Lower lobe of right lung (tissue), 2 donors: ENCODE data around the gene KCNQ4. TPM values are rescaled to one million over a fixed set of nuclear protein-coding genes. Genes with fewer than 3 reads are reported as not detected.
A peak's percentile ranks its signal among the peaks of the same experiment; 100 is the strongest.

Experiments
- ATAC-seq, 2 donors: fragments of 200-7000 bp; cut with Tn5 transposase; one replicate each; pipeline ENCODE4 v1.9.1; 2020 to 2022; ENCODE audit warnings: mild to moderate bottlenecking in 2 of 2, moderate library complexity in 2 of 2
- DNase-seq: peaks from one replicate; pipeline ENCODE4 v3.0.0-alpha.2; 2020
- H3K27ac ChIP-seq: fragments of 200-600 bp; one replicate; pipeline ENCODE4 v1.8.0; 2022
- H3K27me3 ChIP-seq: fragments of 200-600 bp; one replicate; pipeline ENCODE4 v1.8.0; 2022; ENCODE audit warnings: low read depth
- H3K36me3 ChIP-seq: fragments of 200-600 bp; one replicate; pipeline ENCODE4 v1.8.0; 2022; ENCODE audit warnings: mild to moderate bottlenecking
- H3K4me1 ChIP-seq: fragments of 200-600 bp; one replicate; pipeline ENCODE4 v1.8.0; 2022
- H3K4me3 ChIP-seq: fragments of 200-600 bp; one replicate; pipeline ENCODE4 v1.8.0; 2022; ENCODE audit warnings: mild to moderate bottlenecking
- H3K9me3 ChIP-seq: fragments of 200-600 bp; one replicate; pipeline ENCODE4 v1.8.0; 2022
- intact Hi-C: fragments of 100-400 bp; cut with DNase I; formaldehyde crosslinking; loops from one replicate; pipeline ENCODE4 v1.11.0; 2022
- total RNA-seq: library from RNA; stranded (reverse); fragmentation: NEBNext Ultra II Directional; extraction: Animal tissue kit (Norgen Biotek cat#: 25700); gene quantifications from one replicate; pipeline ENCODE4 v1.2.1, GENCODE V29; 2021
- TF ChIP-seq, protein P1 (sequence below): fragments of 200-600 bp; IDR thresholded peaks from one replicate; pipeline ENCODE4 v1.8.0; 2022; ENCODE audit warnings: antibody characterized with exemption, mild to moderate bottlenecking
- donor health status: DM: no; HTN: yes; CAD: no; lungs with severe emphysema.

The KCNQ4 gene
- total RNA-seq, 1 donor from 2014 or later: 0.89 TPM

DNA sequence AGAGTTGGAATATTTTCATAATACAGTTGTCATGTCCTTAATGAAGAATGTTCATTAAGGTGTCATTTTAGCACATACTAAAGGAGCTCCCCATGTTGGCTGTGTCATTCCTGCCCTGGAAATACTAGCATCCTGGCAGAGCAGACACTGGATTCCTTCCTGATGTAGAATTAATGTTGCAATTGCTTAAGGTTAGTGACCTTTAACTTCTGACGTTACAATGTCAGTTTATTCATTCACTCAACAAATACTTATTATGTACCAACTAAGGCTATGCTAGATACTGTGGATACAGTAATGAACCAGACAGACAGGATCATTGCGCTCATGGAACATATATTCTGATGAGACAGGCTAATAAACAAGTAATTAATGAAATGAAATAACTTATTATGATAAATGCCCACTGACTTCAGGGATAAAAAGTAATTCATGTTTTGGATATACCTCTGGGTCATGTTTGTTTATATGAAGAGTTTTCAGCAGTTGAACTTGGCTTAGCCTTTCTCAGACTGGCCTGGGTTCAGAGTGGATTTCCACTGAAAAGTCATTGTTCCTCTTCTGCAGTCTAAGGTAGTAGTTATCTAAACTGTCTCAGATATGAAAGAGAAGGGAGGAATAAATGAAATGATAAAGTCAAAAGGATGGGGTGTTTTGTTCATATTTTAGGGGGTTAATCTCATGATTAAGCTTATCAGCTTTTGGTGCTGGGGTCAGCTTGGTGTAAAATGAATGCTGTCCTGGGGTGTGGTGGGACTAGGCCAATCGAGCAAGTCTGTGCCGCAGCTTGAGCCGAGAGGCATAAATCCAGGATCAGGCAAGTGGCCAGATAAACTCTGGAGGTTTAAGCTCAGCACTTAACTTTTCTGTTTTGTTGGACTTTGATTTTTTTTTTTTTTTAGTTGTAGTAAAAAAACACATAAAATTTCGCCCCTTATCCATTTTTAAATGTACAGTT lies 43.3 kb upstream of the KCNQ4 start:
- no peak for DNase-seq
- intact Hi-C loops: no loop called here
- no peak overlapping the region for H3K4me3 ChIP-seq
- no peak for ATAC-seq
- H3K4me1 ChIP-seq: peaks cover 34% of the 10 kb centered on the region
- no peaks in the 10 kb centered on the region for H3K27me3 ChIP-seq
- peaks cover 48% of the 10 kb centered on the region for H3K36me3 ChIP-seq
- no peak overlapping the region for H3K27ac ChIP-seq
- H3K9me3 ChIP-seq: no peaks in the 10 kb centered on the region
- TF ChIP-seq, protein P1, sequence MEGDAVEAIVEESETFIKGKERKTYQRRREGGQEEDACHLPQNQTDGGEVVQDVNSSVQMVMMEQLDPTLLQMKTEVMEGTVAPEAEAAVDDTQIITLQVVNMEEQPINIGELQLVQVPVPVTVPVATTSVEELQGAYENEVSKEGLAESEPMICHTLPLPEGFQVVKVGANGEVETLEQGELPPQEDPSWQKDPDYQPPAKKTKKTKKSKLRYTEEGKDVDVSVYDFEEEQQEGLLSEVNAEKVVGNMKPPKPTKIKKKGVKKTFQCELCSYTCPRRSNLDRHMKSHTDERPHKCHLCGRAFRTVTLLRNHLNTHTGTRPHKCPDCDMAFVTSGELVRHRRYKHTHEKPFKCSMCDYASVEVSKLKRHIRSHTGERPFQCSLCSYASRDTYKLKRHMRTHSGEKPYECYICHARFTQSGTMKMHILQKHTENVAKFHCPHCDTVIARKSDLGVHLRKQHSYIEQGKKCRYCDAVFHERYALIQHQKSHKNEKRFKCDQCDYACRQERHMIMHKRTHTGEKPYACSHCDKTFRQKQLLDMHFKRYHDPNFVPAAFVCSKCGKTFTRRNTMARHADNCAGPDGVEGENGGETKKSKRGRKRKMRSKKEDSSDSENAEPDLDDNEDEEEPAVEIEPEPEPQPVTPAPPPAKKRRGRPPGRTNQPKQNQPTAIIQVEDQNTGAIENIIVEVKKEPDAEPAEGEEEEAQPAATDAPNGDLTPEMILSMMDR: no peak

DNA sequence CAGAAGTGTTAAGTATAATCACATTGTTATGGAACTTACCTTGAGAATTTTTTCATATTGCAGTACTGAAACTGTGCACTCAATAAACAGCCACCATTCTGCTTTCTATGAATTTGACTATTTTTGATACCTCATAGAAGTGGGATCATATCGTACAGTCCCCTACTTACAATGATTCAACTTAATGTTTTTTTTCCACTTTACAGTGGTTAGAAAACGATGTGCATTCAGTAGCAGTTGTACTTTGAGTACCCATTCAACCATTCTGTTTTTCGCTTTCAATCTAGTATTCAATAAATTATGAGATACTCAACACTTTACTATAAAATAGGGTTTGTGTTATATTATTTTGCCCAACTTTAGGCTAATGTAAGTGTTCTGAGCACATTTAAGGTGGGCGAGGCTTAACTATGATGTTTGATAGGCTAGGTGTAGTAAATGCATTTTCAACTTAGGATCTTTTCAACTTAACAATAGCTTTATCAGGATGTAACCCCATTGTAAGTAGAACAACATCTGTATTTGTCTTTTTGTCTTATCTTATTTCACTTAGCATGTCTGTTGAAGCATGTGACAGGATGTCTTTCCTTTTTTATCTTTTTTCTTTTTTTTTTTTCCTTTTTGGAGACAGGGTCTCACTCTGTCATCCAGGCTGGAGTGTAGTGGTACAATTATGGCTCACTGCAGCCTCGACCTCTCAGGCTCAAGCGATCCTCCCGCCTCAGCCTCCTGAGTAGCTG lies 42.4 kb upstream of the KCNQ4 start:
- intact Hi-C loops: no loop called here
- peaks cover 32% of the 10 kb centered on the region for H3K4me1 ChIP-seq
- no peak overlapping the region for H3K27ac ChIP-seq
- TF ChIP-seq, protein P1: no peak
- DNase-seq: no peak
- no peak overlapping the region for H3K4me3 ChIP-seq
- no peaks in the 10 kb centered on the region for H3K9me3 ChIP-seq
- H3K36me3 ChIP-seq: peaks cover 48% of the 10 kb centered on the region
- ATAC-seq: no peak
- H3K27me3 ChIP-seq: no peaks in the 10 kb centered on the region

DNA sequence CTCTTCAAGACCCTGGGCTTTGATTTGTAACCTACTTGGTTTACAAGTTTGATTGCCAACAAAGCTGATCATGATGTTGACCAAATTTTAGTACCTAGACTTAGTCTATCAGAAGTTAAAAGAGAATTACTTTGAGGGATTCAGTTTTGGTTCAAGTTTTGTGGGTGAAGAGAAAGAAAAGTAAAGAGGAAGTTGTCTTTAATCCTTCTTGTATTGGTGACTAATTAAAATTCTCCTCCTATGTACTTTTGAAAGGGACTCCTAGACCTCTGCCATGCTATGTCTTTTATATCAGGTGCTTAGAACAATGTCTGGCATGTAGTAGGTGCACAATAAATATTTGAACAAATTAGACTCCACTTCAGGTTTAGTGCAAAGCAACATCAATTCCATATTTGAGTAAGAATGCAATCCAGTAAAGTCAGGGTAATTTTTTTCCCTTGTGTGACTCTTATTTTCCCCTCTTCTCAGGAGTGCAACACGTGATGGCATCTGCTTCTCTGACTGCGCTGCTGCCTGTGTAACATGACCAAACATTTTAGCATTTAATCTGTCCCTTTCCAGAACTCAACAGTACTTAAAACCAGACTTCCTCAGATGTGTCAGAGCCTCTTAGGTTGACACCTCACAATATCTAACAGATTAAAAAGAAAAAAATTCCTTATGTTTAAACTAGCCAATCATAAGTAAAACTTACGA lies 41.1 kb upstream of the KCNQ4 start:
- intact Hi-C loops: no loop called here
- Histone ChIP-seq H3K36me3 (peaks cover 59% of the 10 kb centered on the region), H3K9me3 (no peaks in the 10 kb centered on the region), H3K27me3 (no peaks in the 10 kb centered on the region), H3K4me1 (peaks cover 30% of the 10 kb centered on the region), H3K4me3 (no peak overlapping the region), H3K27ac (peak overlapping the region; percentile 25)
- TF ChIP-seq, protein P1: no peak
- ATAC-seq (peak; percentile 72 to 88), DNase-seq (no peak)

DNA sequence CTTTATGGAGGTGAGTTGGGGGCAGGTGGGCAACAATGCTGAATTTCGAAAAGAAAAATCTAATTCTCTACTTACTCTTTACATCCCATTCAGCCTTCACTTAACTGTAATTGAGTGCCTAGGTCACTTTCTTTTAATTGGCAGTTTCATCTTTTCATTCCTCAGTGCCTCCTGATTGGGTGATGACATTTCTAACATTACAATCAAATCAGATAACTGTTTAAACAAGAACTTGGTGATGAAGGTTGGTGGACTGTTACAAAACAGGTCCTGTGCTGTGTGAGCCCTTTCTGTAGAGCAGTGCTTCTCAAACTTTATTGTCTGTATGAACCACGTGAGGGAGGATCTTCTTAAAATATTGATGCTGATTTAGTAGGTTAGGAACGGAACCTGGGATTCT lies 40.1 kb upstream of the KCNQ4 start:
- ATAC-seq (no peak), DNase-seq (no peak)
- H3K4me3 ChIP-seq: no peak overlapping the region
- H3K36me3 ChIP-seq: peaks cover 69% of the 10 kb centered on the region
- H3K27ac ChIP-seq: no peak overlapping the region
- no peaks in the 10 kb centered on the region for H3K9me3 ChIP-seq
- H3K27me3 ChIP-seq: no peaks in the 10 kb centered on the region
- TF ChIP-seq, protein P1: no peak
- H3K4me1 ChIP-seq: peaks cover 30% of the 10 kb centered on the region
- intact Hi-C loops: no loop called here

DNA sequence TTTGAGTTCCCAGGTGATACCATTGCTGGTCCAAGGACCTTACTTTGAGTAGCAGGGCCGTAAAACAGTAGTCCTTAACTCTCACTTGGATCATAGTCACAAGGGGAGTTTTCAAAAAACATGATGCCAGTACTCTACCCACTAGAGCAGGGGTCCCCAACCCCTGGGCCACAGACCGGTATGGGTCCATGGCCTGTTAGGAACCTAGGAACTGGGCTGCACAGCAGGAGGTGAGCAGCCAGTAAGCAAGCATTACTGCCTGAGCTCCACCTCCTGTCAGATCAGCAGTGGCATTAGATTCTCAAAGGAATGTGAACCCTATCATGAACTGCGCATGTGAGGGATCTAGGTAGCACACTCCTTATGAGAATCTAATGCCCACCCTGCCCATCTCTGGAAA lies 39.7 kb upstream of the KCNQ4 start:
- DNase-seq (no peak), ATAC-seq (no peak)
- Histone ChIP-seq H3K4me3 (no peak overlapping the region), H3K4me1 (peaks cover 30% of the 10 kb centered on the region), H3K27me3 (no peaks in the 10 kb centered on the region), H3K27ac (no peak overlapping the region), H3K36me3 (peaks cover 70% of the 10 kb centered on the region), H3K9me3 (no peaks in the 10 kb centered on the region)
- TF ChIP-seq, protein P1: no peak
- intact Hi-C loops: no loop called here
